Measurements from ENCODE around the gene TRAPPC3.
A peak's percentile ranks its signal among the peaks of the same experiment; 100 is the strongest.
"Not testable (repeated sequence)": the region's sequence is repeated elsewhere in the genome, so short reads cannot be mapped to it uniquely, and the experiment has no call there.

TRAPPC3 gene

DNA sequence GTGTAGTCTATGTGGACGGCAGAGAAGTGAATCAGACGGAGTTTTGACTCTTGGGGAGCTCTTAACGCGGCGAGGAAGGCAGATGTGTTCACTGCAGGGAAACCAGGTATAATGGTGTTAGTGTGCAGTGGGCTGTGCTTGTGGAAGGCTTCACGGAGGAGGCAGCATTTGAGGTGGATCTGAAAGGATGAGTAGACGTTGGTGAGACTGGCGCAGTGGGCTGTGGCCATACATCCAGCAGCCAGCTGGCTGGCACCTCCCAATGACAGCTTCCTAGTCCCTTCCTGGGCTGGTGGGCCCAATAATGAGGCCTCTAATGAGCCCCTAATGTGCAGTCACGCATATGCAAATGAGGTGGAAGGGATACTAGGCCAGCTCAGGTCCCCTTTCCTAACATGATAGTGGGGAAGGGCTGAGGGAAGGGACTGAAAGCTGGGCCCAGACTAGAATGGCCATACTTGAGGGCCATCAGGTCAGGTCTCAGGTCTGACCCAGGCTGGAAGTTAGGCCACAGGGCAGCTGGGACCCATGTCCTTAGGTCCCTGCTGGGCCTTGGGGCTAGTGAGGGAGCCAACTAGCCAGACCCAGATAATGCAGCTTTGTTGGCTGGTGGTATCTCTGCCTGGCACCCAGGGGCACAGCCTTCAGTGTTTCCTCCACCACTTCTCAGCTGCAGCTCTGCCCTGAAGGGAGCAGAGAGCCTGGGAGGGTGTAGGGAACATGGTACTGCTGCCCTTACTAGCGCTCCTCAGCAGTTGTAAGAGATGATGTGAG, 10.5 kb upstream of the TRAPPC3 start:
- no peak for DNase-seq
- Mint-ChIP-seq H3K36me3 (ENCODE audit: low read depth) (peaks cover 70% of the 10 kb centered on the region), H3K27ac (peak overlapping the region; percentile 96), H3K4me1 (ENCODE audit: low read depth) (peaks cover 73% of the 10 kb centered on the region), H3K27me3 (no peaks in the 10 kb centered on the region), H3K4me3 (peak overlapping the region; percentile 91), H3K9me3 (no peaks in the 10 kb centered on the region)

DNA sequence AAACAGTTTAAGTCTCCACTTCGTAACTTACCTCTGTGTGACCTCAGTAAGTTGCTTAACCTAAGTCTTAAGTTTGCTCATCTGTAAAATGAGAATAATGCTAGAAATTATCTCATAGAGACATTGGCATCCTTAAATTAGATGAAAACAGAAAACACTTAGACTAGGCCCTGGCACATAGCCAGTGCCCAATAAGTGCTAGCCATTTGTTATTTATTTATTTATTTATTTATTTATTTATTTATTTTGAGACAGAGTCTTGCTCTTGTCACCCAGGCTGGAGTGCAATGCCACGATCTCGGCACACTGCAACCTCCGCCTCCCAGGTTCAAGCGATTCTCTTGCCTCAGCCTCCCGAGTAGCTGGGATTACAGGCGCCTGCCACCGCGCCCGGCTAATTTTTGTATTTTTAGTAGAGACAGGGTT, 9.6 kb upstream of the TRAPPC3 start:
- H3K4me1 Mint-ChIP-seq (ENCODE audit: low read depth) = peaks cover 72% of the 10 kb centered on the region
- not testable (repeated sequence) for H3K9me3 Mint-ChIP-seq, DNase-seq, H3K27me3 Mint-ChIP-seq
- H3K4me3 Mint-ChIP-seq = peak overlapping the region; percentile 91
- peaks cover 63% of the 10 kb centered on the region for H3K36me3 Mint-ChIP-seq (ENCODE audit: low read depth)
- peak overlapping the region; percentile 96 for H3K27ac Mint-ChIP-seq

DNA sequence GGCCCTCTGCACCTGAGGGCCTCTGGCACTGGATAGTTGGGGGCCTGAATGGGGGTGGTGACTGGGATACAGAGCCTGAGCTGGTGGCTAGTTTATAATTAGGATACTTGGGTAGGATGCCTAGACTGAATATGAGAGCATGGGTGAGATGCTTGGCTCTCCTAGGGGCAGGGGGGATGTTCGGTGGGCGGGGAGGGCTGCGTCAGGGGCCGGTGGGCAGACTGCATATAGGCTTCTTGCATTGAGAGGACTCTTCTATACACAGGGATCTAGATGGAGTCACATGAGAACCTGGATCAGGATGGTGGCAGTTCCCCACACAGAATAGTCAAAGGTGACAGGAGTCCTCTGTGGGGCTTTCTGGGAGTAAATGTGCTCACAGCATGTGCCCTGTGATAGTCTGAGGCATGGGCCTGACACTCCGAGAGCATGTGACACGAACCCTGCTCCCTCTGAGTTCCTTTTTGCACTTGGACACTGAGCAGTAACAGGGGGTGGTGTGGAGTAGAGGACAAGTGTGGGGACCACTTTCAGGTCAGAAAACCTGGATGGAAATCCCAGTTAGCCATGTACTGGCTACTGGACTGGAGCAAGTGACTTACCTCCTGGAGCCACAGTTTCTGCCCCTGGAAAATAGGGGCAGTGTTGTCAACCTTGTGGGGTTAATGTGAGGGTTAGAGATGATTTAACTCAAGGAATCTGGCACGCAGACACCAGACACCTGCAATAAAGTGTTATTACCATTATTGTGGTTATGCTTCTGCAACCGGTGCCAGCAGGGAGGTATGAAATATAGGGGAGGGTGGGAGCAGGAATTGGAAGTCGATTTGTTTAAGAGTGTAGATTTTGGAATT, 8.9 kb upstream of the TRAPPC3 start:
- peaks cover 75% of the 10 kb centered on the region for H3K4me1 Mint-ChIP-seq (ENCODE audit: low read depth)

DNA sequence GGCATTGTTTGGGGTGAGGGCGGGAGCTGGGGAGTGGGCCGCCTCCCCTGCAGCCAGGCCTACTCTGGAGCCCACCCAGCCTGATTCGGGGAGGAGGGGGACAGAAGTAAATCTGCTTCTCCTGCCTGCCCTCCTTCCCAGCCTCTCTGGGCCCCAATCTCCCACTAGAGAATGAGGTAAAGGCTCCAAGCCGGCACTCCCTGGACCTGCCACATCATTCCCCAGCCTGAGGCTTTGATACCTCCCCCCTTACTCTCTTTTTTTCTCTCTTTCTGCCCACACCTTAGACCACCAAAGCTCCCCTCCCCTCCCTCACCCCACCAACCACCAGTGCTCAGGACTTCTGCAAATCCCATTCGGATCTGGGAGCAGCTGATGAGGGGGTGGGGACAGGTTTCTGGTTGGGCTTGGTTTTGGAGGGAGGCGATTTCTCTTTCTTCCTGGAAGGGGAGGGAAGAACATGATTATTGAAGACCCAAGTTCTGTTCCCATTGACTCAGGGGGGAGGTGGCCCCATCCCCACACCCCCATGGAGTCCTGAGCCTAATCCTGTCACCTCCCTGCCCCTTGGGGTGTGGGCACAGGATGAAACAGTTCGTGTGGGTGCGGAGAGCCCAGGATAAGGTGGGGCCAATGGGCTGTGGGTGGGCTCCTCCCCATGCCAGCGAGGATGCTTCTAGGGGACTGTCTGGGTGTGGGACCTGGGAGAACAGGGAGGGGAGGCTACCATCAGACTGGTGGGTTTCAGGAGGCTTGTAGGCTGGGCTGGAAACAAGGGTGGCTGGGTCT, 8.0 kb upstream of the TRAPPC3 start:
- Mint-ChIP-seq H3K4me3 (peak overlapping the region; percentile 90), H3K36me3 (ENCODE audit: low read depth) (peaks cover 50% of the 10 kb centered on the region), H3K27ac (peak overlapping the region; percentile 94), H3K27me3 (no peaks in the 10 kb centered on the region), H3K4me1 (ENCODE audit: low read depth) (peaks cover 74% of the 10 kb centered on the region), H3K9me3 (no peaks in the 10 kb centered on the region)
- DNase-seq = peak; percentile 44

More for the DNA sequence above, 8.9 kb upstream of the TRAPPC3 start:
- Mint-ChIP-seq H3K27me3 (no peaks in the 10 kb centered on the region), H3K9me3 (no peaks in the 10 kb centered on the region), H3K4me3 (peak overlapping the region; percentile 90), H3K27ac (peak overlapping the region; percentile 94), H3K36me3 (ENCODE audit: low read depth) (peaks cover 59% of the 10 kb centered on the region)
- DNase-seq = peak; percentile 40

DNA sequence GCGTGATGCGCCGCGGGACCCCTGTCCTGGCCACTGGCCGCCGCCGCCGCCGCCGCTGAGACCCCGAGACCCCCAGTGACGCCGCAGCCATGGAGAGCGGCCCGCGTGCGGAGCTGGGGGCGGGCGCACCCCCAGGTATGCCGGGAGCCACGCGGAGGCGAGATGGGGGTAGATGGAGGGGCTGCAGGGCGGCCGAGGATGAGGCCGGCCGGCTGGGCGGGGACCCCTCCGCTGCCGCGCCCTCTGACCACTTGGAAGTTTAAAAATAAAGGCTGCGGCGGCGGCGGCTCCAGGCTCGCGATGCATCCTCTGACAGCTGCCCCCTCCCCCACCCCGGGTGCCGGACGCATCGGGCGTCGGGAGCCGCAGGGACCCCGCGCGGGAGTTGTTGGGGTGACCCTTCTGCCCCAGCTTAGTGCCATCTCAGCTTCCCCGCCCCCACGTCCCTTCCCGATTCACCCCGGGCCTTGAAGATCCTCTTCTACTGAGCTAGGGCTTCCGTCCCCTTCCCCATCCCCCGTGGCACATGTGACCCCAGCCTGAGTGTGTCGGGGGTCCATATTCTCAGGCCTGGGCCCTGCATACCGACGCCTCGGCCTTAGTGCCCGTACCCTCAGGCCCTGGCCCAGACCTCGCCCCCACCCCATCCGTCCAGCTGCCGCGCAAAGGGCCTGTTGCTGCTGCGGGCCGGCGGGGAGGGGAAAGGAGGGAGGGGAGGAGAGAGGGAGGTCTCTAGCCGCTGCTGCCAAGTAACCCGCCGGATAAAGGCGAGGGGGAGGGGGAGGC, 7.2 kb upstream of the TRAPPC3 start:
- Mint-ChIP-seq H3K9me3 (no peaks in the 10 kb centered on the region), H3K36me3 (ENCODE audit: low read depth) (peaks cover 42% of the 10 kb centered on the region), H3K4me3 (peak overlapping the region; percentile 90), H3K27me3 (no peaks in the 10 kb centered on the region), H3K4me1 (ENCODE audit: low read depth) (peaks cover 74% of the 10 kb centered on the region), H3K27ac (peak overlapping the region; percentile 94)
- peak; percentile 81 for DNase-seq

DNA sequence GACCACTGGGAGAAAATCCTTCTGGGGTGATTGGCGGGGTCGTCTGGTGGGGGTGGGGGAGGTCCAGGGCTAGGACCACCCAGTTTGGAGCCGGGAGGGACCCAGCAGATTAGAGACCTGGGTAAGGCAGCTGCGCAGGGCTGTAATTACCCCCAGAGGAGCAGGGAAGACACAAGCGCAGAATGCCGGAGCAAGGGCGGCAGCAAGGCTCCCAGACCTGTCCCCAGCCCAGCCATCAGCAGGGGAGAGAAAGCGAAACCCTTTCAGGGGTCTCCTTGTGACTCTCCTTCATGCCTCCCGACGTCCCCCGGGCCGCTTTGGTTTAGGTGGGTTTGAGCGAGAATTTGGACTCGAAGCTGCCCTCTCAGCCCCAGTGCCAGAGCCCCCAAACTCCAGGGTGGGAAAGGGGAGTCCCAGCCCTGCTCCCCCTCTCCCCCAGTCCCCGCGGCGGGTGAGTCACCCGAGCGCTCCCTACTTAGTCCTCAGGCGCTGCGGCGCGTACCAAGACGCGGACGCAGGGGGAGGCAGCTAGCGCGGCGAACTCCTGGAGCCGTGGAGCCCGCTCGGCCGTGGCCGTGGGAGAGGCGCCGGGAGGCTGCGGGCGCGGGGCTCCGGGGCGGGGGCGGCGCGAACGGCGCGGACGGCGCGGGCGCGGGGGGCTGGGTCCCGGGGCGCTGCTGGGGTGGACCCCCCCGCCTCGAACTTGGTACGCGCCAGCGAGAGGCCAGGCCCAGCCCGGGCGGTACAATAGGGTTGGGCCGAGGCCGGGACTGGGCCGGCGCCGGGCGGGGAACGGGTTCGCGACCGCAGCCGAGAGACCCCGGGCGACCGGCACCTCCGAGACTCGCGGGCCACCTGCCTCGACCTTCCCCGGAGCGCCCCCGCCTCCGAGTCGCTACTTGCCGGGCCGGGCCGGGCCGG, 6.4 kb upstream of the TRAPPC3 start, which contains the start of gene MAP7D1:
MAP7D1 (plus strand) TSS at position 753 of the 921 bp plus-strand sequence. CDS start 258 bp downstream, outside the sequence.
- H3K4me3 Mint-ChIP-seq = peak within 1 kb of the TSS; percentile 90
- H3K27me3 Mint-ChIP-seq = no peaks in the 10 kb centered on the region
- H3K9me3 Mint-ChIP-seq = no peaks in the 10 kb centered on the region
- peak; percentile 95 for DNase-seq
- H3K36me3 Mint-ChIP-seq (ENCODE audit: low read depth) = peaks cover 34% of the 10 kb centered on the region
- peaks cover 76% of the 10 kb centered on the region for H3K4me1 Mint-ChIP-seq (ENCODE audit: low read depth)
- H3K27ac Mint-ChIP-seq = peak within 1 kb of the TSS; percentile 95

DNA sequence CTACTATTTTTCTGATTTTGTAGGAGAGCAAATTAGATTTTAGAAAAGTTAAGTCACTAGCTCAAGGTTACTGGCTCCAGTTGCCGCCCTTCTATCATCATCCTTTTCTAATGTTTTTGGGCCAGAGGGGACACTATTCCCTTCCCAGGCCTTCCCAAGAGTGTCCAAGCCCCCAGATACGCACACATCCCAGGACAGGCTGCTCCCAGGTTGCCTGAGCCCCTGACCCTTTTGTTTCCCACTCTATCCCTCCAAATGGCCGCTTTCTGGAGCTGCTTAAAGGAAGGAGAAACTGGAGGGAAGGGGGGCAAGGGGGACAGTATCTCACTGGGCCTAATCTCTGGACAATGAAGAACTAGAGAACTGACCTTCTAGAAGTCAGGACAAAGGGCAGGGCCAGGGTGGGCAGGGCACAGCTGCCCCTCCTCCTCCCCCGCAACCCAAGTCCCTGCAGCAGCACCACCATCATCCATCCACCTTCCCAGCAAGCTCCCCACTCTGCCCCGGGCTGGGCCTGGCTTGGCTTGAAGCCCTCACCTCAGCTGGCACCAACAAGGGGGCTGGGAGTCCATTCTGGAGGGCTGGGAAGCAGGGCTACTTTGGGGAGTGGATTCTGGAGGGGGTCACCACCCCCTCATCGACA, 5.6 kb upstream of the TRAPPC3 start:
- no peaks in the 10 kb centered on the region for H3K27me3 Mint-ChIP-seq
- peaks cover 76% of the 10 kb centered on the region for H3K4me1 Mint-ChIP-seq (ENCODE audit: low read depth)
- peak overlapping the region; percentile 84 for H3K4me3 Mint-ChIP-seq
- peaks cover 27% of the 10 kb centered on the region for H3K36me3 Mint-ChIP-seq (ENCODE audit: low read depth)
- DNase-seq = no peak
- peak overlapping the region; percentile 95 for H3K27ac Mint-ChIP-seq
- no peaks in the 10 kb centered on the region for H3K9me3 Mint-ChIP-seq

DNA sequence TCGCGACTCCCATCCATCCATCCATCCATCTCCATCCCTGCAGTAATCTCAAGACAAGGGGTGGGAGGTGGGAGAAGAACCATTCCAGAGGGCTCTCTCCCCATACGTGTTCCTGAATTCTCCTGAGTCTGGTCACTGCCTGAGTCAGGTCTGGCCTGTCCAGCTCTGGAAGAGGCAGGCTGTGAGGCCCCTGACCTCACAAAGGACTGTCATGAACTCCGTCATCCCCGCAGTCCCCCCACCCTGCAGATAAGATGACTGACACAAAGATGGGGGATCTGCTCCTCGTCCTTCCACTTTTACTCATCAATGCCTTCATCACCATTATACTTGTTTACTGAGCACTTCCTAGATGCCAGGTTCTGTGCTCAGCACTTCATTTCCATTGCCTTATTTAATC, 5.0 kb upstream of the TRAPPC3 start:
- Mint-ChIP-seq H3K4me1 (ENCODE audit: low read depth) (peaks cover 75% of the 10 kb centered on the region), H3K4me3 (peak overlapping the region; percentile 84), H3K9me3 (no peaks in the 10 kb centered on the region), H3K27ac (peak overlapping the region; percentile 95), H3K27me3 (no peaks in the 10 kb centered on the region), H3K36me3 (ENCODE audit: low read depth) (peaks cover 22% of the 10 kb centered on the region)
- DNase-seq = no peak

DNA sequence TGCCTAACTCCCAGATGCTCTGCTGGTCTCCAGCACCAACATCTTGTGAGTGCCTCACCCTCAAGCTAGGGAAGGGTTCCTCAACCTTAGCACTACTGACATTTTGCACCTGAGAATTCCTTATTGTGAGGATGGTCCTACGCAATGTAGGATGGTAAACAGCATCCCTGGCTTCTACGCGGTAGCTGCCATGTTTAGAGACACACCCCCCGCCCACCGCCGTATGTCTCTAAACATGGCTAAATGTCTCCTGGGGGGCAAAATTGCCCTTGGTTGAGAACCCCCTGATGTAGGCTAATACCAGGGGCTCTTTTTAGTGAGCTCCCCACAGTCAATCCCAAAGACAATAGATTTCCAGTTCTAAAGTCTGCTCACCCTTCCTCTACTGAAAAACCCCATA, 4.2 kb upstream of the TRAPPC3 start:
- Mint-ChIP-seq H3K27me3 (no peaks in the 10 kb centered on the region), H3K4me1 (ENCODE audit: low read depth) (peaks cover 74% of the 10 kb centered on the region), H3K36me3 (ENCODE audit: low read depth) (peaks cover 26% of the 10 kb centered on the region), H3K9me3 (no peaks in the 10 kb centered on the region), H3K4me3 (no peak overlapping the region), H3K27ac (peak overlapping the region; percentile 86)
- no peak for DNase-seq

DNA sequence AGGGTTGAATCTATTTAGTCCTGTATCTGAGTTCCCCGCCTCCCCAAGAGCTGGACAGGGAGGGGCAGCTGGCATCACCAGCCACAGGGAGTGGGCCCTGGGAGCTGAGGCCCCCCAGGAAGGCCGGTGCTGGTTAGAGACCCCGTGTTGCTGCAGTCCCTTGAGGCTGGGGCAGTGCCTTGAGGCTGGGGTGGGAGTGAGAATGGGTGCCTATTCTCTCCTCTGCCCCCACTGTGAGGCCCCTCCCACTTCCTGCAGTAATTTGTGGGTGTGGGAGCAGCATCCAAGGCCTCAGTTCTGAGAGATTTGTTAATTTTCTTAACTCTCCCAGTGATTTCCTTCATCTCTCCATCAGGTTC, 2.5 kb upstream of the TRAPPC3 start:
- Mint-ChIP-seq H3K4me3 (peak overlapping the region; percentile 30), H3K36me3 (ENCODE audit: low read depth) (peaks cover 23% of the 10 kb centered on the region), H3K9me3 (no peaks in the 10 kb centered on the region), H3K27me3 (no peaks in the 10 kb centered on the region), H3K27ac (peak overlapping the region; percentile 92), H3K4me1 (ENCODE audit: low read depth) (peaks cover 73% of the 10 kb centered on the region)
- peak; percentile 64 for DNase-seq

DNA sequence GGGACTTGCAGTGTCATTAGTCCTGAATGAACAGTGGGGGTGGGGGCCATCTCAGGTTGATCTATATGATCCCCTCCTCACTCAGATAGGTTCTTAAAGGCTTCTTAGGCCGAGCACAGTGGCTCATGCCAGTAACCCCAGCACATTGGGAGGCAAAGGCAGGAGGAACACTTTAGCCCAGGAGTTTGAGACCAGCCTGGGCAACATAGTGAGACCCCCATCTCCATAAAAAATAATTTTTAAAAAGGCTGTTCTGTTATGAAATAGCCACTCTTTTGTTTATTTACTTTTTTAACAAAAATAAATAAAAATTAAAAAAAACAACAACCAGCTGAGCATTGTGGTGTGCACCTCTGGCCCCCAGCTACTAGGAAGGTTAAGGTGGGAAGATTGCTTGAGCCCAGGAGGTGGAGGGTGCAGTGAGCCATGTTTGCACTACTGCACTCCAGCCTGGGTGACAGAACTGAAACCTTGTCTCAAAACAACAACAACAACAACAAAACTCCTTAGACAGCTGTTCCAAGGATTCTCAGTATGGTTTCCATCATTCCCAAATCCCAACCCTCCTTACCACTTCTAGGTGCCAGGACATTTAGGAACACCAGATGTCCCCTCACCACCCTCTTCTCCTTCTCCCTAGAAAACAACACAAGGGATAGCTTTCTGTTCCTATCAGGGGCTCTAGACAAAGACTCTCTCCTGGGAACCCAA, 2.0 kb upstream of the TRAPPC3 start:
- Mint-ChIP-seq H3K27me3 (no peaks in the 10 kb centered on the region), H3K4me3 (peak overlapping the region; percentile 99), H3K36me3 (ENCODE audit: low read depth) (peaks cover 23% of the 10 kb centered on the region), H3K27ac (peak overlapping the region; percentile 99), H3K4me1 (ENCODE audit: low read depth) (peaks cover 76% of the 10 kb centered on the region), H3K9me3 (no peaks in the 10 kb centered on the region)
- DNase-seq = no peak

Measured in activated T-cell treated with anti-CD3 and anti-CD28 coated beads, Interleukin-2, amount 50 U/mL, for 24 hours (primary cell).